CMK (cell line): ENCODE results near the gene FMN2.

ENCODE experiments used
- DNase-seq: peaks from one replicate; pipeline ENCODE4 v3.0.0-alpha.2; 2010; ENCODE audit warnings: low read depth

Gene FMN2

GRCh38 chr1:240198376-240198775, 106.7 kb downstream of the FMN2 start:
- DNase-seq, result no peak

- no peak for DNase-seq
These were observed 108.3 kb downstream of the FMN2 start for GRCh38 chr1:240199758-240200645.

- no peak for DNase-seq
These were observed 110.2 kb downstream of the FMN2 start for GRCh38 chr1:240201931-240202330.

GRCh38 chr1:240207073-240207709, 115.5 kb downstream of the FMN2 start:
- DNase-seq, result no peak

- no peak for DNase-seq
These were observed 118.3 kb downstream of the FMN2 start for GRCh38 chr1:240210026-240210425.

- DNase-seq, result no peak
These were observed 120.9 kb downstream of the FMN2 start for GRCh38 chr1:240212556-240212955.

GRCh38 chr1:240217403-240217802, 125.7 kb downstream of the FMN2 start:
- no peak for DNase-seq

GRCh38 chr1:240219104-240219503, 127.4 kb downstream of the FMN2 start:
- DNase-seq, result no peak

GRCh38 chr1:240226102-240226501, 134.4 kb downstream of the FMN2 start:
- no peak for DNase-seq

- DNase-seq, result no peak
These were observed 139.1 kb downstream of the FMN2 start for GRCh38 chr1:240230816-240231215.

GRCh38 chr1:240232530-240232929, 140.8 kb downstream of the FMN2 start:
- no peak for DNase-seq

- DNase-seq, result no peak
These were observed 143.0 kb downstream of the FMN2 start for GRCh38 chr1:240234485-240235210.

GRCh38 chr1:240235521-240236288, 144.0 kb downstream of the FMN2 start:
- DNase-seq, result no peak

GRCh38 chr1:240237305-240237721, 145.6 kb downstream of the FMN2 start:
- no peak for DNase-seq

- DNase-seq, result no peak
These were observed 147.6 kb downstream of the FMN2 start for GRCh38 chr1:240239309-240239708.

GRCh38 chr1:240241278-240241677, 149.6 kb downstream of the FMN2 start:
- no peak for DNase-seq

- no peak for DNase-seq
These were observed 151.0 kb downstream of the FMN2 start for GRCh38 chr1:240242601-240243144.

GRCh38 chr1:240244968-240245628, 153.4 kb downstream of the FMN2 start:
- DNase-seq, result no peak

- no peak for DNase-seq
These were observed 153.9 kb downstream of the FMN2 start for GRCh38 chr1:240245629-240246020.

- no peak for DNase-seq
These were observed 156.2 kb downstream of the FMN2 start for GRCh38 chr1:240247899-240248298.

- DNase-seq, result no peak
These were observed 162.3 kb downstream of the FMN2 start for GRCh38 chr1:240254006-240254405.
